SKM-1 treated with dmso at 0.1 percent for 144 hours (cell line): ENCODE results near the gene PLCB4.
"Not testable (repeated sequence)": the region's sequence is repeated elsewhere in the genome, so short reads cannot be mapped to it uniquely, and the experiment has no call there.

ENCODE experiments used
- DNase-seq: peaks from one replicate; lab custom pipeline; 2025; ENCODE audit not compliant: unreplicated experiment; lab: John Stamatoyannopoulos, UW

Gene PLCB4

DNA sequence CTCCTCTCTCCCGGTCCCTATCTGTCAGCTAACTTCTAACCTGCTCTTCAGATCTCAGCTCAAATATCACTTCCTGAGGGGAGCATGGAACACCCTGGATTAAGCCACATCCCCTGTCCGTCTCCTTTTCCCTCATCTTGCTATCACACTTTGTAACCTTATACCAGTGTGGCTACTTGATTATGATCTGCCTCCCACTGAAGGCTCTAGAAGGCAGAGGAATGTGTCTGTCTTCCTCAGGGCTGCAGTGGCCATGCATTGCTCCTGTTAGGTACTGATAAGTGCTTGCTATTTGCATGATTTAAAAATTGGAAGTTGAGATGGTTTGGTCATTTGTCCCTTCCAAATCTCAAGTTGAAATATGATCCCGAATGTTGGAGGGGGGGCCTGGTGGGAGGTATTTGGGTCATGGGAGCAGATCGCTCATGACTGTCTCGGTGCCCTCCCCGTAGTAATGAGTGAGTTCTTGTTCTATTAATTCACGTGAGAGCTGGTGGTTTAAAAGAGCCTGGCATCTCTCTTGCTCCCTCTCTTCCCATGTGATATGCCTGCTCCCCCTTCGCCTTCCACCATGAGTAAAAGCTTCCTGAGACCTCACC lies 71.4 kb downstream of the PLCB4 start:
- no peak for DNase-seq

DNA sequence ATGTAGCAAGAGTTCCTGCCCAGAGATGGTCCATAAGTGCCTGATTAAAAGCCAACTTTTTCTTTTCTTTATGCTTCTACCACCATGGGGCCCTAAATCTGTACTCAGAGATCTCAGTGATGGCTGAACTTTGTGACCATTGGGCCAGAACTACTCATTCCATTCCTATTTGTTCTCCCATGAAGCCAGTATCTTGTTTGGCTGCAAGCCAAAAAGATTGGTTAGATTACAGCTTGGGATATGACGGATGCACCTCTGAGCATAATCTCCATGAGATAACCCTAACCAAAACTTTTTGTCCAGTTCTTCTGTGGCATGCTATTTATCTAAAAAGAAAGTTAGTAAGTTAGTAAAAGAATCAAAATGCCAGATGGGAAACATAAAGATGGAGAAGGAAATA lies 72.2 kb downstream of the PLCB4 start:
- no peak for DNase-seq

DNA sequence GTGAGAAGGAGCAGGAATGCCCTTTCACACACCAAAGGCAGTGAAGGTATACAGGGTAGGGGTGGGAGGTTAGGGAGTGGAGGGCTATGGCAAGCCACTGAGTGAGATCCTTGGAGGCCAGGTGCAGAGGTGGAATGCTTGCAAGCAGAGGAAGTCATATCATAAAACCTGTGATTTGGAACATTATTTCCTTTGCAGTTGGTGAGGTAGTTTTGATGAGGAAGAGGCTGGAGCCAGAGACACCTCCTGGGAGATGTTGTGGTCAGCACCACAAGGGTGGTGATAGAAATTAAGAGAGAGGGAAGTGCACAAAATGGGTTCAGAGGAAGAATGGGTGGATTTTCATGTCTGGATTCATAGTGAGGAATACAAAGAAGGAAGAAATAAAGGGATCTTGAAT lies 73.0 kb downstream of the PLCB4 start:
- DNase-seq = no peak

DNA sequence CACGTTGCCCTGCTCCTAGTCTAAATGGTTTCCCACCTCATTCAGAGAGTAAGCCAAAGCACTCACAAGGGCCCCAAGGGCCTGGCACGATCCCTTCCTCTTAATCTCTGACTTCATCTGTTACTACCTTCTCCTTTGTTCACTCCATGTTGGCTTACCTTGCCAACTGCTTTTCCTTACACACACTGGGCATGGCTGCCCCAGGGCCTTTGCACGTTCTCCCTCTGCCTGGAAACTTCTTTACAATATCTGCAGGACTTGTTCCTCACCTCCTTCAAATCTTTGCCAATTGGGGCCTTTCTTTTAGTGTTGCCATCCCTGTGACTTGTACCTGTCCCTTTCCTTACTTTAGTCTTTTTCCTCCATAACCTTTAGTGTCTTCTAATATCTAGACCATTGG lies 73.9 kb downstream of the PLCB4 start:
- DNase-seq = no peak

DNA sequence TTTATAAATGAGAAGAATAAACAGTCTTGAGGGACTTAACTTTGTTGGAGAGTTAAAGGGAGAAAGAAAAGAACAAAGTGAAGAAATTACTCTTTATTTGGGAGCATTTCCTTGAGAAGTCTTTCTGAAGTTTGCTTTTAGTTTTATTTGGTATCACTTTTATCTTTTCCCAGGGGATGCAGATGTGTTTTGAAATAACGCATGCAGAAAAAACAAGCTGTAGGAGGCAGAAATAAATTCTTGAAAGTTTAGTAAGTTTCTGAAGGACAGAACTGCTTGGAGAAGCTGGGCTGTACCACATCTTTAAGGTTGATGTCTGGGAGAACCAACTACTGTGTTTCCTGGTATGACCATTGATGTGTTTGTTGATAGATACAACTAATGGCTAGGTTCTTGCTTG lies 75.0 kb downstream of the PLCB4 start:
- DNase-seq = no peak

DNA sequence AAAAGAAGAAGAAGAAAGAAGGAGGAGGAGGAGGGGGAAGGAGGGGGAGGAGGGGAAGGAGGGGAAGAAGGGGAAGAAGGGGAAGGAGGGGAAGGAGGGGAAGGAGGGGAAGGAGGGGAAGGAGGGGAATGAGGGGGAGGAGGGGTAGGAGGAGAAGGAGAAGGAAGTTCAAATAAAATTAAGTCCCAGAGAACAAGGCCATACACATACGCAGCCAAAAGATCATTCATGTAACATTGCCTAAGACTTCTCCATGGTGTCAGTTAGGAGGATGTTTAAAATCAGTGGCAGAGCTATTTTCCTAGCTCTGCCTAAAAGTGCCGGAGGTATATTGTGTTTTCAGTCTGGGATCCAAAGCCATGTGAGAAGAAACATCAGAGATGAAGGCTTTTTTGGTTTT lies 75.8 kb downstream of the PLCB4 start:
- peak; percentile 3 for DNase-seq

DNA sequence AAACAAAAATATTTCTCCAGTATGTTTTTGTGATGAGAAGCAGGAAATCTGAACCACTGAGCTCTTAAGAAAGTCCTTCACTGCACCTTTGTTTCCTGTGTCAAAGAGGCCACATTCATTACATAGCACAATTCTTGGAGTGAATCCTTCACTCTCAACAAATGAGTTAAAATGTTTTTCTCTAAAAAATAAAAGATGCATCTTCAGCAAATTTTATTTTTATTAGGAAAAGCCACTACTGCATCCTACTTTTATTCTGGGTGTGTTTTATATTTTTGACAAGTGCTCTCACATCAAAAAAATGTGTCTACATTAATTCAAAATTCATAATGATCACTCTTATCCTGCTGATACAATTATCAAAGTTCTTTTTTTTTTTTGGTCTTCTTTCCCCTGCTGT lies 76.3 kb downstream of the PLCB4 start:
- DNase-seq = no peak

DNA sequence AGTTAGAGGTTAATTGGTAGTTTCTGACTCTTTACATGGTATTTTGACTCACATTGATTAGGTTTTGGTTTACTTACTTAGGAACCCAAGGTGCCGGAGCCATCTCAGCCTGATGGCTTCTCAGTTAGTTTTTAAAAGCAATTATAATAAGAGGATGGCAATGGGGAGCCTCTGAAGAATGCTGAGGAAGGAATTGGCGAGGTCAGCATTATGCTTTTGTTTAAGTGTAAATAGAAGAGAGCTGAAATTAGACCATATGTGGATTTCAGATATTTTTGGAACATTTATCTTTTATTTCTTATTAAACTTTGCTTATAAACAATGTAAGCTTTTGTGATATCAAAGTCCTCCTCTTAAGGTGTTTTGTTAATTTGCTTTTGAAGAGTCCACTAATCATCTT lies 77.8 kb downstream of the PLCB4 start:
- no peak for DNase-seq

DNA sequence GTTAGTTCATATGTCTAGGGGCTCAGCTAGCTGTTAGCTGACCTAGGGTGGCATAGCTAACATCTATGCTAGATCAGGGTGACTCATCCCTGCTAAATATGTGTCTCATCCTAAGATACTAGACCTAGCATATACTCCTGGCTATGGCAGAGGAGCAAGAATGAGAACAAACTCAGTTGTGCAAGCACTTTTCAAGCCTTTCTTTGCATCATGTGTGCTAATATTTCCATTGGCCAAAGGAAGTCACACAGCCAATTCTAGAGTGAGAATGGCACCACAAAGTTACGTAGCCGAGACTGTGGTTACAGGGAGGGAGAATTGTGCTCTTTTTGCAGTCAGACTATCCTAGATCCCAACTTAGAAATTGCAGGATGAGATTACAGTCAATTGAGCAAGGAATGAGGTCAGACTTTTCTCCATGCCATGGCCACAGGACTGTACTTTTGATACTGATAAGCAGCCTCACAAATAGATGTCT lies 78.7 kb downstream of the PLCB4 start:
- DNase-seq = peak; percentile 46

DNA sequence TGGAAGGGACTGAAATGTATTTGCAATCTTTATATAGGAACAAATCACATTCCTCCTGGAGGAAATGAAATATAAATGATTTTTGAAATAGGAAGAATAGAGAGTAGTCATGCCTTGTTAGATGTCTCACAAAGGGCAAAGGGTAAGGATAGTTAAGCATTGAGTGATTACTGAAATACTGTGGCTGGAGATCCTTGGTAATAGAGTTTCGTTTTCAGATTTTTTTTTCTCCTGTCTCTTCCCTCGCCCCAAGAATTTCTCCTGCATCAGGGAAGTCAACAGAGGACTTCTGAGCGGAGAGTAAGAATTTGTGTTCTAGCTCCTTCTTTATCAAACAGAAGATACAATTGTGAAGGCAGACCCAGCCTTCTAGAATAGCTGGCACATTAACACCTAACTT lies 79.4 kb downstream of the PLCB4 start:
- no peak for DNase-seq

DNA sequence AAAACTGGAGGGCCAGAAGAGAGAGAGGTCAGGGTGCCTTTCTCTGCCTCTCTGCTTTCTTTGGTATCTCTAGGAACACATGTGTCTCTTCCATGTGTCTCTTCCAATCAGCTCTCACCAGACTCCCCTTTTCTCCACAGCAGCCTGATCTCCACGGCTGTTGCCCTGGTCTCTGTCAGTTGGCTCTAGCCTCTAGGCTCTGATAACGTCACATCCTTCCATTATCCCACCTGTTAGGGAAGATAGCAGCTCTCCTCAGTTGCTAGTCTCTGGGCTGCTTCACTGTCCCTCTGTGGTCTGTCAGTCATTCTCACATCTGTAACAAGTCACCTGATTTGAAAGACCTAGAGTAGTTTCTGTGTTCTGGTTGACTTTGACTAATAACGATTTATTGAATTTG lies 80.2 kb downstream of the PLCB4 start:
- no peak for DNase-seq

DNA sequence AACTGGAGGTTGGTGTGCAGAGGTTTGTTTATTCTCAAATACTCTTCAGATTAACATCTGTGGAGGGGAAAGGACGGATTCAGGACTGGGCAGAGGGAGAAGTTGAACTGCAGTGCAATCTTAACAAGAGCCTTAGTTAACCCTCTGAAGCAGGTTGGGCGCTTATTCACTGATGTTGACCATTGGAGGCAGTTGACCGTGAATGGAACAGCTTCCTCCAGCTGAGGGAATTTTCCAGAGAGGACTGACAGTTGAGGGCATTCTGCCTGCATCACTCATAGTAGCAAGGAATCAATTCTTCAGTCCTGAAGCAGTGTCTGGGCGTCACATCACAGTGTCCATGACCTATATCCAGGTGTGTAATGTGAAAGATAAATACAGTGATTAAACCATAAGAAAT lies 80.9 kb downstream of the PLCB4 start:
- DNase-seq = no peak

DNA sequence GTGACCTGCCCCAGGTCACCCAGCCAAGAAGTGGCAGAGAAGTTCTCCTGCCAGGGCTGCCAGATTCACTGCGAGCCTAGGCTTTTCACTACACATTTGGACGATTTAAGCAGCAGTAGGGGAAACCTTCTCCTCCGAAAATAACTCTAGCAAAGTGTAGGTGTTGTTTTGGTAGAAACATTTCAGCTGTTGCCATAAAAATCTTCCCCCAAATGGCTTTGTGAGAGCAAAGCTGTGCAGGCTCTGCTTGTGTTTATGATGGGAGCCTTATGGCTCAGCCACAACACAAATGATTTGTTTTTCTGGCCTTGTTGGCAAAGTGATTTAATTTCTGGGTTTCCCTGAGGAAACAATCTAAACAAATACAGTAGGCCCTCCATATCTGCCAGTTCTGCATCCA lies 81.8 kb downstream of the PLCB4 start:
- DNase-seq = no peak

DNA sequence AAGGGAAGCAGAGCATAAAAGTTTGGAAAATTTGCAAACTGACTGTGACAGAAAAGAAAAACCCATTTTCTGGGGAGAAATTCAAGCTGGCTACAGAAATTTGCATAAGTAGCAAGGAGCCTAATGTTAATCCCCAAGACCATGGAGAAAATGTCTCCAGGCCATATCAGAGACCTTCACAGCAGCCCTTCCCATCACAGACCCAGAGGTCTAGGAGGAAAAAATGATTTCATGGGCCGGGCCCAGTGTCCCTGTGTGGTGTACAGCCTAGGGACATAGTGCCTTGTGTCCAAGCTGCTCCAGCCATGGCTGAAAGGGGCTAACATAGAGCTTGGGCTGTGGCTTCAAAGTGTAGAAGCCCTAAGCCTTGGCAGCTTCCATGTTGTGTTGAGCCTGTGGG lies 83.3 kb downstream of the PLCB4 start:
- DNase-seq = not testable (repeated sequence)

DNA sequence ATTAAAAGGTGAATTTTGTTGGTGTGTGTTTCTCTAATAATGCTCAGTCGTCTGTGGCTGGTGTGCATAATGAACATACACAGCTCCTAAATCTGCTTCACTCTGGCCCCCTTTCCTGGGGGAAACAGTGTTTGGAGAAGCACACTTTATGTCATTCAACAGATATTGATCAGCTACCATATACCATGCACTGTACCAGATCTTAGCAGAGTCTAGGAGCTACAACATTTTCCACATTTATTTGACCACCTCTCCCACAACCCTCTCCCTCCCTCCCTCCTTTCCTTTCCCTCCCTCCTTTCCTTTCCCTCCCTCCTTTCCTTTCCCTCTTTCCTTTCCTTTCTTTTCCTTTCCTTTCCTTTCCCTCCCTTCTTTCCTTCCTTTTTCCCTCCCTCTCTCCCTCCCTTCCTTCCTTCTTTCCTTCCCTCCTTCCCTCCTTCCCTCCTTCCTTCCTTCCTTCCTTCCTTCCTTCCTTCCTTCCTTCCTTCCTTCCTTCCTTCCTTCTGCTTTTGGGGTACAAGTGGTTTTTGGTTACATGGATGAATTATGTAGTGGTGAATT lies 85.7 kb downstream of the PLCB4 start:
- DNase-seq = no peak

DNA sequence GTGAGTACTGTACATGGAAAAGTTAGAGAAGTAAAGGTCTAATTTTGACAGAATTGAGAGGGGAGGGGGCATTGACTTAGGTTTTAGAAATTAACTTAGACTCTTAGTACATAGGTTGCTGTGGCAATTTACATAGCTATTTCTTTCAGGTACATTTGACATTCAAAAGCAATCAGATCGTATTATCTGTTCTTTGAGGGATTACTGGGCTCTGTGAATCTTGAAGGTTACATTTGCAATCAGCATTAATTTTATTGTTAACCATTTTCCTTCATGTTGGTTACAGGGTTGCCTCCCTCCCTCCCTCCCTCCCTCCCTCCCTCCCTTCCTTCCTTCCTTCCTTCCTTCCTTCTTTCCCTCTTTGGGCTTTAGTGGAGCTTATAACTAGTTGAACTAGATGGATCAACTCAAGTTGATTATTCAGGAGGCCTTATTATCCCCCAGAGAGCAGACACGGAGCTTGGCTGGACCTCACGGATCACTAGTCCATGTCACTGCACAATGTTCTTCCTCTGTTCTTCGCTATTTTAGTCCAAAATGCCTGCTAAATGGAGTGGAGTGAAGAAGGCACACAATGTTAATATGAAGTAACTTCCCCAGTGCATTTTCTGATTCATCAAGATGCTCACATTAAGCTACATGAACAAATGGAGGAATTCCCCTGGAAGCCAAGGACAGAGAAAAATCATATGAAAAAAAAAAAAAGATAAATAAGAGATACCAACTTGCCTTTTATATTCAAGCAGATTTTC lies 87.8 kb downstream of the PLCB4 start:
- DNase-seq = no peak

DNA sequence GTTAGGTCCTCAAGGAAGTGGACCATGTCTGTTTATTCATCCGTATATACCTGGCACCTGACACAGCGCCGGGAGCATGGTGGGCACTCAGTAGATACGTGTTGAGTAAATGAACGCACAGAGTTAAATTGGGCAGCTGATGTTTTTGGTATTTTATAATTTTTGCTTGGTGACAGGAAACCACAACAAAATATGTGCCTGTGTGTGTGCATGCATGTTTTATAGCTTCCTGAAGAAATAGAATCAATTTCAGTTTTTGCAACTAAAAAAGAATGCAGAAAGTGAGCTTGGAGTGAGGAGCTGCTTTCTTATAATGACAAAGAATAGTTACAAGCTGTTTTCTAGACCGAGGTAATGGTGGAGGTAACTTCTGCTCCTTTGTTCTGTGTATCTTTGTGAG lies 91.4 kb downstream of the PLCB4 start:
- DNase-seq = no peak

DNA sequence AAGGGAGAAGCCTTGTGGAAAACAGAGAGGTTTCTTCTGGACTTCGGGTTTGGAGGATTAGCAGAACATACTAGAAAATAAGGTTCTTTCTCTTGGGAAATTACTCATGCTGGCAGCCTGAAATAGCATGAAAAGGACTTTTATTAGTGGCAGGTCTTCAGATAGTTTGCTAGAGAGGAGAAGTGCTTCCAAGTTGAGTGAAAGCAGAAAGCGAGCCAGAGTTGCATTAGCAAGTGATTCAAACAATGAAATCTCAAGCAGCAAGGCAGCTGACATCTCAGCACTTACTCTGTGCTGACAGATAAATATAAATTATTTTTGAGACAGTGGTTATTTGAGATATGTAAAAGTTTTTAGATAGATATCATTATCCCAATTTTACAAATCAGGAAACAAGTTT lies 91.9 kb downstream of the PLCB4 start:
- no peak for DNase-seq

DNA sequence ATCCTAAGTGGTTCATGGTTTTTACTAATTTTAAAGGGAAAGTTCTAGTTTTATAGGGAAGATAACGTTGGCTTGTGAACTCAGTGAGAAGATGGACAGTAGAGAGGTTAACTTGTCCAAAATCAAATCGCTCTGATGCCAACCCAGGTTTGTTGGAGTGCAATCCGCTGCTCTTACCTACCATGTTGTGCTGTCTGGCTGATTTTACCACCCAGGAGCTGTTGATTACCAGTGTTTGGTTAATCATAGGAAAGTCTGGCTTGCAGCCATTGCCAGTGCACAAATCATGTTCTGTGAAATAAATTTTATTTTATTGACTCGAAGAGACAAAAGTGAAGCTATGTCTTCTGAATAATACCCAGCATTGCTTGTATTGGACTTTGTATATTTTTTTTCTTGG lies 92.4 kb downstream of the PLCB4 start:
- DNase-seq = no peak

DNA sequence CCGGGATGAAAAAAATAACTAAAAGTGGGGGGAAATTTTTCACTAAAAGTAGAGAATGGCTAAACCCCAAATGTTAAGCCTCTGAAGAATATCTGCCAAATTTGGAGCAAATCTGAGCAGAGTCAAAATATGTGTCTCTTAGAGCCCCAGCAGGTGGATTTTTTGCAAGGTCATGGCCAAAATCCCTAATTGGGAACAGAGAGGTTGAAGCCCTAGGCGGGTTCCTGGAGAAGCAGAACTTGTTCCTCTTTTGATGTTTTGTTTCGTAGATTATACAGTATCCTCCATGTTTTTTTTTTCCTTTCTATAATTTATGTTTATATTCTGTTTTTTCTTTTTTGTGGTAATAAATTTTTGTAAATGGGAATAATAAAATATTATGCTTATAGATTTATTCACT lies 94.4 kb downstream of the PLCB4 start:
- DNase-seq = no peak

DNA sequence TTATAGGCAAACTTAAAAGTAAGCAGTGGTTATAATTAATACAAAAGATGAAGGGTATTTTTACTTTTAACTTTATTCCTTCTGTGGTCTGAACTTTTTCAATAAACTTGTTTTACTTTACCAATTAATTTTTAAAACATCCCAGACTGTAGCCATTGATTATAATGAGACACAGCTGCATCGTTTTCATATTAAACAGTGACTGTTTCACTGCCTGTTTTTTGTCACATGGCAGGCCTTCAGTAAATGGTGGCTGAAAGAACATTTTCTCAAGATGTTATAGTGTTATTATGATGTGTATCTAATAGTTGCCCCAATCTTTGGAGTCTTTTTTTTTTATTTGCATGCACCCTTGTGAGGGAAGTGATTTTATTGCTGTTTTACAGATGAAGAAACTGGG lies 95.1 kb downstream of the PLCB4 start:
- DNase-seq = no peak

DNA sequence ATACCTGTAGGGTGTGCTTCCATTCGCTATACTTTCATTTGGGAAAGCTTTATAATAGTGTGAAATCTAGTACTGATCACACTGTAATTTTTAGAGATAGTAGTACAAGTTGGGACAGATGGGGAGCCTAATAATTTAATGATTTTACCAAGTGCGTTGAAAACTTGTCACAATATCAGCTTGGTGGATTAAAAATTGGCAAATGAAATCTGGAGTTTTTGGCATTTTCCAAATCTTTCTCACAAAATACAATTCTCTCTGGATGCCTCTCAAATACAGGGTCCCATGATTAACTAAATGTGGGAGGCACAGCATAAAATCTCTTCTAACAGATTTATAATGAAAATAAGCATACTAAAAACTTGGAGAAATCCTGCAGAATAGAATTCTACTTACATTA lies 96.4 kb downstream of the PLCB4 start:
- DNase-seq = no peak
